Caco-2 (cell line): ENCODE measurements around the gene TBRG4. TPM values are rescaled to one million over a fixed set of nuclear protein-coding genes. Genes with fewer than 3 reads are reported as not detected.
A peak's percentile ranks its signal among the peaks of the same experiment; 100 is the strongest.

Experiments
- BruUV-seq: library from RNA; stranded (reverse); fragments of 400-500 nt; replicated peaks from 2 replicates; lab custom pipeline; 2021; lab: Mats Ljungman, UMichigan
- CTCF ChIA-PET: fragments of 300-600 bp; sonication (Branson Sonifier 250); formaldehyde crosslinking; loops from one replicate; lab custom pipeline; 2022; ENCODE audit warnings: antibody characterized with exemption; lab: Charles Lee
- POLR2A ChIA-PET: fragments of 300-600 bp; sonication (Branson Sonifier 250); formaldehyde crosslinking; loops from one replicate; lab custom pipeline; 2022; ENCODE audit warnings: antibody characterized with exemption; lab: Charles Lee
- DNase-seq, 2 experiments: peaks; one replicate each; pipeline versions ENCODE4 v3.0.0 to v3.0.0-alpha.2; 2020 to 2022
- H3K27me3 ChIP-seq: replicated peaks from 2 replicates; pipeline ENCODE4 v1.6.0; 2011; ENCODE audit warnings: low read length; ENCODE audit not compliant: control insufficient read depth, insufficient read depth
- H3K36me3 ChIP-seq: 2 replicates; pipeline ENCODE4 v1.5.1; 2011; ENCODE audit warnings: low read length; ENCODE audit not compliant: control insufficient read depth, insufficient read depth
- H3K4me1 ChIP-seq: fragments of 250-450 bp; sonication (Bioruptor Pico); 2 replicates; pipeline ENCODE4 v1.5.1; 2020; ENCODE audit warnings: mild to moderate bottlenecking
- H3K4me3 ChIP-seq: 2 replicates; pipeline ENCODE4 v1.5.1; 2011; ENCODE audit warnings: low read depth, mild to moderate bottlenecking, control low read depth, low read length
- H3K9me3 ChIP-seq: fragments of 250-450 bp; sonication (Bioruptor Pico); 2 replicates; pipeline ENCODE4 v1.5.1; 2020; ENCODE audit warnings: mild to moderate bottlenecking, moderate library complexity
- H3K27ac Mint-ChIP-seq: one replicate; pipeline ENCODE4 v1.8.0; 2022; ENCODE audit warnings: mixed read lengths; ENCODE audit not compliant: unreplicated experiment
- H3K27me3 Mint-ChIP-seq: one replicate; pipeline ENCODE4 v1.8.0; 2022; ENCODE audit warnings: mixed read lengths; ENCODE audit not compliant: insufficient read depth, unreplicated experiment
- H3K36me3 Mint-ChIP-seq: one replicate; pipeline ENCODE4 v1.8.0; 2022; ENCODE audit warnings: mild to moderate bottlenecking, mixed read lengths; ENCODE audit not compliant: insufficient read depth, unreplicated experiment
- H3K4me1 Mint-ChIP-seq: one replicate; pipeline ENCODE4 v1.8.0; 2022; ENCODE audit warnings: low read depth, mixed read lengths; ENCODE audit not compliant: unreplicated experiment
- H3K4me3 Mint-ChIP-seq: one replicate; pipeline ENCODE4 v1.8.0; 2022; ENCODE audit warnings: mild to moderate bottlenecking, moderate library complexity, mixed read lengths; ENCODE audit not compliant: unreplicated experiment
- H3K9me3 Mint-ChIP-seq: one replicate; pipeline ENCODE4 v1.8.0; 2022; ENCODE audit warnings: mixed read lengths; ENCODE audit not compliant: unreplicated experiment
- intact Hi-C: fragments of 100-400 bp; cut with micrococcal nuclease; formaldehyde crosslinking; loops from one replicate; pipeline ENCODE4 v1.10.0; 2022; ENCODE audit not compliant: unreplicated experiment
- total RNA-seq: library from RNA; stranded (reverse); gene quantifications from 2 replicates; pipeline ENCODE4 v1.2.3, GENCODE V29; 2022
- TF ChIP-seq, protein P1 (sequence below), 2 experiments: fragments of 200-600 bp in 1 of 2; IDR thresholded peaks; 1 replicate in 1 of 2; 2 replicates in 1 of 2; pipeline versions ENCODE4 v1.5.1 to v1.8.0; 2011 to 2022; ENCODE audit warnings: antibody characterized with exemption in 1 of 2, control low read depth in 1 of 2, inconsistent platforms in 1 of 2, low read depth in 1 of 2, low read length in 1 of 2, mild to moderate bottlenecking in 1 of 2, moderate library complexity in 1 of 2; ENCODE audit not compliant: insufficient read depth in 1 of 2, severe bottlenecking in 1 of 2, unreplicated experiment in 1 of 2

Gene TBRG4
- total RNA-seq, 1 experiment from 2014 or later = 116 TPM

DNA sequence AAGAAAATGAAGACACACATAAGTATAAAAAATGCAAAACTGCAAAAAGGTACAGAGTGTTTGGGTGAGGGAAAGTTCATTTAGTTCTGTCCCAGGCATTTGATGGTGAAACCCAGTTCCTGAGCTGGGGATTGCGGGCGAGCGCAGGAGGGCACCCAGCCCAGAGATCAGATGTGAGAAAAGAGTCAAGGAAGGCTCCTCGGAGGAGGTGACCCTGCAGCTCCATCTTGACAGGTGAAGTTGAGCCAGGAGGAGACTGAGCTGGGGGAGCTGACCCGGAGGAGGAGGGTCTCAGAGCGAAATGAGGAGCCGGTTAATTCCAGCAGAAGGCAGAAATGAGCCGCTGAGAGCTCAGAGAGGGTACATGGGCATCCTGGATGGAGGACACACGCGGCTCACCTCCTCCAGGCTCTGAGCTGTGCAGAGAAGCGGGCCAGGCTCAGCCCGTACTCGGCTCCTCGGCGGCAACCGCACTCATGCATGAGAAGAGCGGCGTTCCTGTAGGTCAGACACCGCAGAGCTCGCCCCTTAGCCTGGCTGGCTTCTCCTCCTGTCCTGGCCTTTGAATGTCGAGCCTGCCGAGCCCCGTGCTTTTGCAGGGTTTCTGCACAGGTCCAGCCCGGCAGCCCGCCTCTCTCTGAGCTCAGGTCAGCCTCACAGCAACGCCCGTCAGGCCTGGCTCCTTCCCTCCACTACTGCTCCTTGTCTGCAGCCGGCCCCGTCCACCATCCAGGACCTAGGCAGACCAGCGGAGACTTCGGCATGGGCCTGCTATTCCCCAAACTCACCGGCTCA is 36.6 kb upstream of the TBRG4 start:
- peaks cover 11% of the 10 kb centered on the region for H3K27me3 Mint-ChIP-seq
- ChIA-PET CTCF (interaction anchor here (0.8 kb wide), 1 partner anchor 111 kb away, joined by 3 read pairs; no protein-coding TSS in a partner anchor), POLR2A (no interaction called here)
- intact Hi-C loops = no loop called here
- TF ChIP-seq, protein P1, sequence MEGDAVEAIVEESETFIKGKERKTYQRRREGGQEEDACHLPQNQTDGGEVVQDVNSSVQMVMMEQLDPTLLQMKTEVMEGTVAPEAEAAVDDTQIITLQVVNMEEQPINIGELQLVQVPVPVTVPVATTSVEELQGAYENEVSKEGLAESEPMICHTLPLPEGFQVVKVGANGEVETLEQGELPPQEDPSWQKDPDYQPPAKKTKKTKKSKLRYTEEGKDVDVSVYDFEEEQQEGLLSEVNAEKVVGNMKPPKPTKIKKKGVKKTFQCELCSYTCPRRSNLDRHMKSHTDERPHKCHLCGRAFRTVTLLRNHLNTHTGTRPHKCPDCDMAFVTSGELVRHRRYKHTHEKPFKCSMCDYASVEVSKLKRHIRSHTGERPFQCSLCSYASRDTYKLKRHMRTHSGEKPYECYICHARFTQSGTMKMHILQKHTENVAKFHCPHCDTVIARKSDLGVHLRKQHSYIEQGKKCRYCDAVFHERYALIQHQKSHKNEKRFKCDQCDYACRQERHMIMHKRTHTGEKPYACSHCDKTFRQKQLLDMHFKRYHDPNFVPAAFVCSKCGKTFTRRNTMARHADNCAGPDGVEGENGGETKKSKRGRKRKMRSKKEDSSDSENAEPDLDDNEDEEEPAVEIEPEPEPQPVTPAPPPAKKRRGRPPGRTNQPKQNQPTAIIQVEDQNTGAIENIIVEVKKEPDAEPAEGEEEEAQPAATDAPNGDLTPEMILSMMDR (IDR thresholded peaks at IDR 0.05; ENCODE audit: insufficient read depth in 1 of 2, low read depth in 1 of 2, low read length in 1 of 2, severe bottlenecking in 1 of 2, unreplicated experiment in 1 of 2) = no peak
- no peaks in the 10 kb centered on the region for H3K4me1 Mint-ChIP-seq
- Histone ChIP-seq H3K9me3 (no peaks in the 10 kb centered on the region), H3K27me3 (no peaks in the 10 kb centered on the region), H3K4me1 (no peaks in the 10 kb centered on the region), H3K4me3 (no peak overlapping the region), H3K36me3 (no peaks in the 10 kb centered on the region)
- BruUV-seq = no TSS peak
- H3K4me3 Mint-ChIP-seq = no peak overlapping the region
- no peaks in the 10 kb centered on the region for H3K36me3 Mint-ChIP-seq
- peak in 1 of 2 experiments; percentile 37 for DNase-seq
- no peaks in the 10 kb centered on the region for H3K9me3 Mint-ChIP-seq
- no peak overlapping the region for H3K27ac Mint-ChIP-seq

DNA sequence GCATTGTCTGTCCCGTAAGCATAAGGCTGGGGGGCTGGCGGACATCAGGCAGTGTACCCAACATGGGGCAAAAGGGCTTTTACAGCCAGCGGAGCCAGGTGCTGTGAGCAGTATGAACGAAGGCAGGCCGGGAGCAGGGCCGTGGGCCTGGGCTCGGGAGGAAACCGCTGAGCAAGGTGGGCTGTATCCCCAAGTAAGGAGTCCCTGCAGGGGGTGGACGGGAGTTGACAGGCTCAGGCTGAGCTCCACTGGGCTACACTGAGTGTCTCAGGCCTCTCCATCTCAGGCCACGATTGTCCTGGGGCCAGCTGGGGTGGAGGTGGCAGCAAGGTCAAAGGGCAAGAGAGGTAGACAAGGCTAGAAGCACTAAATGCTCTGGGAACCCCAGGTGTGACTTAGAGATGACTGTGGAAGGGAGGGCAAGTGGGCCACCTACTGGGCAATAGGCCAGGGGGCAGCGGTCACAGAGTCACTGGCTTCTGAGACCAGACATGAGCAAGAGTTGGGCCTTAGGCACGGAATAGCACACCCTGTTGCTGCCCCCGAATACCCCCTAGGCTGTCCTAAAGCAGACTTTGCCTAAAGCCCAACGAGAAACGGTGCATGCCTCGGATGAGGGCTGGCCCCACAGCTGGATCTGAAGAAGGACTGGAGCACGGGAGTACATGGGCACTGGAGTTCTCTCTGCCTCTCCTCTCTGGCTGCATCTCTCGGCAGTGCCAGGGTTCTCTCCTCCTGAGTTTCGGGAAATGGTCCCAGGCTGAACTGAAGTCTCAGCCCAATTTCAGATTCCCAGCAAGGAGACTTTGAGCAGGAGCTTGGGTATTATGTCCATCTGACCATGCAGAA is 35.3 kb upstream of the TBRG4 start:
- Mint-ChIP-seq H3K27ac (no peak overlapping the region), H3K27me3 (peaks cover 8% of the 10 kb centered on the region), H3K4me3 (no peak overlapping the region), H3K36me3 (no peaks in the 10 kb centered on the region), H3K9me3 (no peaks in the 10 kb centered on the region), H3K4me1 (no peaks in the 10 kb centered on the region)
- POLR2A ChIA-PET = no interaction called here
- H3K27me3 ChIP-seq = no peaks in the 10 kb centered on the region
- intact Hi-C loops = no loop called here
- H3K4me1 ChIP-seq = no peaks in the 10 kb centered on the region
- TF ChIP-seq, protein P1 (IDR thresholded peaks at IDR 0.05; ENCODE audit: insufficient read depth in 1 of 2, low read depth in 1 of 2, low read length in 1 of 2, severe bottlenecking in 1 of 2, unreplicated experiment in 1 of 2) = peak in 1 of 2 experiments; percentile 30
- no peaks in the 10 kb centered on the region for H3K9me3 ChIP-seq
- CTCF ChIA-PET = no interaction called here
- DNase-seq = peak; percentile 34 to 48
- no peaks in the 10 kb centered on the region for H3K36me3 ChIP-seq
- no TSS peak for BruUV-seq
- no peak overlapping the region for H3K4me3 ChIP-seq

DNA sequence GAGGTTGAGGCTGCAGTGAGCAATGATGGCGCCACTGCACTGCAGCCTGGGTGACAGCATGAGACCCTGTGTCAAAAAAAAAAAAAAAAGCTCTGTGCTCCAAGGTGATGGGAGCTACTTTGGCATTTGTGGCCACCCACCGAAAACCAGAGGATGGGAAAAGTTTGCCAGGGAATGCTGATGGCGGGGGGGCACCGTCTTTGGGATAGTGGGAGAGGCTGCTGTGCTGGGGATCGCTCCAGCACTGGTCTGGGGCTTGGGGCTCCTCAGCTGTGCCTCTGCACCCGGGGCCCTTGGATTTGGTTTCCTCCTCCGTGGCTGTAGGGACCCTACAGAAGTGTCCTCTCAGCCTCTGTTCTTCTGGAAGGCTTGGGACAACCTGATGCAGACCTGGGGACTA is 34.4 kb upstream of the TBRG4 start:
- peak in 1 of 2 experiments; percentile 9 for DNase-seq
- ChIA-PET CTCF (no interaction called here), POLR2A (no interaction called here)
- no peaks in the 10 kb centered on the region for H3K9me3 ChIP-seq
- H3K27ac Mint-ChIP-seq = no peak overlapping the region
- TF ChIP-seq, protein P1 (IDR thresholded peaks at IDR 0.05; ENCODE audit: insufficient read depth in 1 of 2, low read depth in 1 of 2, low read length in 1 of 2, severe bottlenecking in 1 of 2, unreplicated experiment in 1 of 2) = no peak
- peaks cover 8% of the 10 kb centered on the region for H3K27me3 Mint-ChIP-seq
- no peak overlapping the region for H3K4me3 Mint-ChIP-seq
- H3K4me1 ChIP-seq = no peaks in the 10 kb centered on the region
- no peaks in the 10 kb centered on the region for H3K36me3 Mint-ChIP-seq
- no TSS peak for BruUV-seq
- intact Hi-C loops = no loop called here
- no peaks in the 10 kb centered on the region for H3K4me1 Mint-ChIP-seq
- no peaks in the 10 kb centered on the region for H3K36me3 ChIP-seq
- no peaks in the 10 kb centered on the region for H3K27me3 ChIP-seq
- H3K4me3 ChIP-seq = no peak overlapping the region
- no peaks in the 10 kb centered on the region for H3K9me3 Mint-ChIP-seq
